A549 (cell line): ENCODE measurements around the gene NKAIN2.

Source experiments
- KDM1A ChIP-seq: fragments of 200-600 bp; sonication (generic); IDR thresholded peaks from 2 replicates; pipeline ENCODE4 v1.6.1; 2016; ENCODE audit warnings: low read depth, mild to moderate bottlenecking
- MAFK ChIP-seq: fragments of 450-650 bp; IDR thresholded peaks from 2 replicates; pipeline ENCODE4 v1.6.1; 2014; ENCODE audit not compliant: partially characterized antibody
- REST ChIP-seq: fragments of 200-600 bp; sonication (generic); IDR thresholded peaks from 2 replicates; pipeline ENCODE4 v1.6.1; 2016; ENCODE audit warnings: antibody characterized with exemption, mild to moderate bottlenecking, moderate library complexity
- TF ChIP-seq, protein P1 (sequence below): fragments of >200 bp; sonication (Bioruptor Twin); formaldehyde crosslinking; IDR thresholded peaks from 3 replicates; pipeline ENCODE4 v1.5.1; 2016

DNA sequence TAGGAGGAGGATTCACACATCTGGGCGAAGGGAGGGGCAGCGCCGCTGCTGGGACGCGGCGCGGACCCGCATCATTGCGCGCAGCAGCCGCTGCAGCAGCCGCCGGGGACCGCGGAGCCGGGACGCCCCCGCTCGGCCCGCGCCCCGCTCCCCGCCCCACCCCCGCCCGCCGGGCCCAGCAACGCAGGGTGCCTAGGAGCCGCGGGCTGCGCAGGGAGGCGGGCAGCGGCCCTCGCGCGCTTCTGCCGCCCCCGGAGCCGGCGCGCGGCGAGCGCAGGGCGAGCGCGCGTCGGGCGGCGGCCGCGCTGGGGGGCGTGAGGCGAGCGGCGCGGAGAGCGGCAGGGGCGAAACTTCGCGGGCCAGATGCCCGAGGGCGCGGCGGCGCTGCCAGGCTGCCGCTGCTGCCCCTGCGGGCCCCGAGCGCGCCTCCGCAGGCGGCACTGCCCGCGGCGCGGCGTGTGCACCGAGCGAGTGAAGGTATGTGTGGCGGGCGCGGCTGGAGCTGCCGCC is at the start of gene NKAIN2:
- TF ChIP-seq, protein P1, sequence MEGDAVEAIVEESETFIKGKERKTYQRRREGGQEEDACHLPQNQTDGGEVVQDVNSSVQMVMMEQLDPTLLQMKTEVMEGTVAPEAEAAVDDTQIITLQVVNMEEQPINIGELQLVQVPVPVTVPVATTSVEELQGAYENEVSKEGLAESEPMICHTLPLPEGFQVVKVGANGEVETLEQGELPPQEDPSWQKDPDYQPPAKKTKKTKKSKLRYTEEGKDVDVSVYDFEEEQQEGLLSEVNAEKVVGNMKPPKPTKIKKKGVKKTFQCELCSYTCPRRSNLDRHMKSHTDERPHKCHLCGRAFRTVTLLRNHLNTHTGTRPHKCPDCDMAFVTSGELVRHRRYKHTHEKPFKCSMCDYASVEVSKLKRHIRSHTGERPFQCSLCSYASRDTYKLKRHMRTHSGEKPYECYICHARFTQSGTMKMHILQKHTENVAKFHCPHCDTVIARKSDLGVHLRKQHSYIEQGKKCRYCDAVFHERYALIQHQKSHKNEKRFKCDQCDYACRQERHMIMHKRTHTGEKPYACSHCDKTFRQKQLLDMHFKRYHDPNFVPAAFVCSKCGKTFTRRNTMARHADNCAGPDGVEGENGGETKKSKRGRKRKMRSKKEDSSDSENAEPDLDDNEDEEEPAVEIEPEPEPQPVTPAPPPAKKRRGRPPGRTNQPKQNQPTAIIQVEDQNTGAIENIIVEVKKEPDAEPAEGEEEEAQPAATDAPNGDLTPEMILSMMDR = no peak
- TF ChIP-seq KDM1A (no peak), REST (no peak), MAFK (no peak)
